ENCODE data around the gene ADGRV1. TPM values are rescaled to one million over a fixed set of nuclear protein-coding genes. Genes with fewer than 3 reads are reported as not detected.

The ADGRV1 gene
- polyA plus RNA-seq, 1 donor from 2014 or later: 3.7 TPM

- no peak overlapping the region for H2AFZ ChIP-seq (ENCODE audit: low read depth, low read length)
- H3K9me3 ChIP-seq (ENCODE audit: low read length): no peaks in the 10 kb centered on the region
- TF ChIP-seq SMC3 (conservative IDR thresholded peaks at IDR 0.05; ENCODE audit: poor library complexity): no peak
- TF ChIP-seq REST (IDR thresholded peaks at IDR 0.05; ENCODE audit: borderline replicate concordance): no peak
- no peak for TF ChIP-seq EP300 (conservative IDR thresholded peaks at IDR 0.05; ENCODE audit: poor library complexity, severe bottlenecking)
- H3K27ac ChIP-seq (ENCODE audit: low read length): no peak overlapping the region
- H3K4me3 ChIP-seq (ENCODE audit: low read length): no peak overlapping the region
- no peaks in the 10 kb centered on the region for H3K79me2 ChIP-seq (replicated peaks; ENCODE audit: insufficient read depth, low read length)
- no peaks in the 10 kb centered on the region for H3F3A ChIP-seq (ENCODE audit: insufficient read depth, low read length, poor library complexity, severe bottlenecking)
- no peaks in the 10 kb centered on the region for H3K36me3 ChIP-seq (ENCODE audit: insufficient read depth, low read length)
- no peak overlapping the region for H3K9ac ChIP-seq (ENCODE audit: low read length)
- H3K27me3 ChIP-seq (ENCODE audit: insufficient read depth, low read depth, low read length): no peaks in the 10 kb centered on the region
- H3K4me2 ChIP-seq (ENCODE audit: low read length): no peak overlapping the region
- H4K20me1 ChIP-seq (ENCODE audit: insufficient read depth): no peaks in the 10 kb centered on the region
- H3K9me2 ChIP-seq (ENCODE audit: insufficient read depth, low read length): no peaks in the 10 kb centered on the region
These were observed 619.9 kb downstream of the ADGRV1 start for GRCh38 chr5:91178461-91178860.

DNA sequence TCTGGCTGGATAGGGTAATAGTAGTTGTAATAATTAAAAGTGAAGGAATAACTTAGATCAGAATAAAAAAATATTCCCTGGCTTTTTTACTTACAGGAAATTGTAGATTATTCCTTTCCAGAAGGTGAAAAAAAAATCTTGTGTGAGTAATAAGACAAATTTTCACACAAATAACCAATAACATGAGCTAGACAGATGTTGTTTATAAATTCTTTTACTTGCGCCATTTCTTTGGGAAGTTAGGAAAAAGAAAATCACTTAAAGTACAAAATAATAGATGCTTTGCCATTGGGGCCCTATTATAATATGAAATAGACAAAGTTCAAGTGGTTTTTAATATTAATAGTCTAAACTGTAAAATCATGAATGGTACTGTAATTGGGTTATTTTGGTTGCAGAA lies 620.4 kb downstream of the ADGRV1 start:
- no peaks in the 10 kb centered on the region for H4K20me1 ChIP-seq (ENCODE audit: insufficient read depth)
- no peaks in the 10 kb centered on the region for H3K36me3 ChIP-seq (ENCODE audit: insufficient read depth, low read length)
- no peak overlapping the region for H3K4me3 ChIP-seq (ENCODE audit: low read length)

More for the DNA sequence above, 620.4 kb downstream of the ADGRV1 start:
- Histone ChIP-seq H3K9me2 (ENCODE audit: insufficient read depth, low read length) (no peaks in the 10 kb centered on the region), H3K79me2 (replicated peaks; ENCODE audit: insufficient read depth, low read length) (no peaks in the 10 kb centered on the region), H3K27me3 (ENCODE audit: insufficient read depth, low read depth, low read length) (no peaks in the 10 kb centered on the region), H3K27ac (ENCODE audit: low read length) (no peak overlapping the region), H3F3A (ENCODE audit: insufficient read depth, low read length, poor library complexity, severe bottlenecking) (no peaks in the 10 kb centered on the region), H3K9ac (ENCODE audit: low read length) (no peak overlapping the region), H3K4me2 (ENCODE audit: low read length) (no peak overlapping the region), H3K9me3 (ENCODE audit: low read length) (no peaks in the 10 kb centered on the region), H2AFZ (ENCODE audit: low read depth, low read length) (no peak overlapping the region)
- TF ChIP-seq REST (IDR thresholded peaks at IDR 0.05; ENCODE audit: borderline replicate concordance) (no peak), SMC3 (conservative IDR thresholded peaks at IDR 0.05; ENCODE audit: poor library complexity) (no peak)

Data from neural cell (in vitro differentiated cells).